Mucosa of gallbladder (tissue), 1 donor: ENCODE measurements around the gene OR9A4. TPM values are rescaled to one million over a fixed set of nuclear protein-coding genes. Genes with fewer than 3 reads are reported as not detected.

Experiments
- DNase-seq: peaks from one replicate; pipeline ENCODE4 v3.0.0-alpha.2; 2020; ENCODE audit warnings: low spot score
- total RNA-seq: library from RNA; stranded (reverse); gene quantifications from one replicate; pipeline ENCODE4 v1.2.1, GENCODE V29; 2021
- donor health status: DM: no; HTN: no; CAD: no.

The OR9A4 gene
- total RNA-seq, 1 donor from 2014 or later, result not detected

GRCh38 chr7:141946796-141947195 lies 30.6 kb downstream of the OR9A4 start, which contains the start of gene CLEC5A:
CLEC5A (minus strand) TSS chr7:141946974; CDS start chr7:141946292, 682 bp downstream.
- DNase-seq, result no peak

- no peak for DNase-seq
Observed at GRCh38 chr7:141949021-141949420, 32.8 kb downstream of the OR9A4 start.

- no peak for DNase-seq
Observed at GRCh38 chr7:141949451-141949850, 33.3 kb downstream of the OR9A4 start.

DNA sequence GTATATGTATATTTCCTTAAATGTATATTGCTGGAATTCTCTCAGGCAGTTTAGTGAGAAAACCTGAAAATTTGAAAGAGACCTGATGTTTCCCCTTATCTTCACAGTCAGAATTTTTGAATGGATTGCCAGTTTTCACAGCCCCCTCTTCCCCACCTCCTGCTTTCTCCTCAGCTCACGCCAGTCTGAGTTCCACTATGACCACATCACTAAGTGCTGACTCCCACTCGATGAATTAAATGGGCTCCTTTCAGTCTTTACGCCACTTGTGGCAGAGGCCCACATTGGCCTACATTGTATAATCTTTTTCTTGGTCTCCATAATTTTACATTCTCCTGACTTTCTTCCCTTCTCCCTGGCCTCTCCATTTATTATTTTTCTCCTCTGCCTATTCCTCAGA lies 33.7 kb downstream of the OR9A4 start:
- no peak for DNase-seq

DNA sequence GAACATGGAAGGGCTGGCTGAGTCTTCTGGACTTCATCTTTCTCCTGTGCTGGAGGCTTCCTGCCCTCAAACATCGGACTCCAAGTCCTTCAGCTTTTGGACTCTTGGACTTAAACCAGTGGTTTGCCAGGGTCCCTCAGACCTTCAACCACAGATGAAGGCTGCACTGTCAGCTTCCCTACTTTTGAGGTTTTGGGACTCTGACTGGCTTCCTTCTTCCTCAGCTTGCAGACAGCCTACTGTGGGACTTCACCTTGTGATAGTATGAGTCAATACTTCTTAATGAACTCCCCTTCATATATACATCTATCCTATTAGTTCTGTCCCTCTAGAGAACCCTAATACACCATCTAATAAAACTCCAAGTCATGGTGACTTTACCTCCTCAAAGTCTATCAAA lies 34.6 kb downstream of the OR9A4 start:
- no peak for DNase-seq

- DNase-seq, result no peak
Observed at GRCh38 chr7:141952461-141952860, 36.3 kb downstream of the OR9A4 start.

DNA sequence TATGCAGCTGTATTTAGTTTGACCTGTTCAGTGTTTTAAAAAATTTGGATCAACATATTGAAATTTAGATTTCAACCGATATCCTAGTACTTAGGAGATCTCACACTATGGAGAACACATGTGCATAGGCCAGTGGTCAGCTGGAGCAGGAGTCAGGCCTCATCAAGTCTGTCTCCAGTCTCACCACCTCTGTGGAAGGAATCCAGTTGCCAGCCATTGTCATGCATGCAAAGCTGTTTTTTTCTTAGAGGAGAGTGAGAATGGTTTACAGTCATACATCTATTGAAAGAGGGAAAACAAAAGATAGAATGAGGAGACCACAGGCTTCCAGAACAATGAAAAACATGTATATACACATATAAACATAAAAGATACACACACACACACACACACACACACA lies 38.1 kb downstream of the OR9A4 start:
- DNase-seq, result no peak

- DNase-seq, result no peak
Observed at GRCh38 chr7:141956084-141956483, 39.9 kb downstream of the OR9A4 start.

- DNase-seq, result no peak
Observed at GRCh38 chr7:141960687-141961422, 44.7 kb downstream of the OR9A4 start.

Other genes starting within 250 kb of the OR9A4 start
- gene DENND11, start 214.2 kb upstream of the OR9A4 start, total RNA-seq, result 23.0 TPM
- gene WEE2, start 208.0 kb upstream of the OR9A4 start, total RNA-seq, result not detected
- 67.9 TPM for gene SSBP1, start 178.0 kb upstream of the OR9A4 start, total RNA-seq
- 1.5 TPM for gene TAS2R3, start 152.3 kb upstream of the OR9A4 start, total RNA-seq
- 1.0 TPM for gene TAS2R4, start 139.7 kb upstream of the OR9A4 start, total RNA-seq
- 1.2 TPM for gene TAS2R5, start 126.2 kb upstream of the OR9A4 start, total RNA-seq
- gene PRSS37, start 74.9 kb upstream of the OR9A4 start, total RNA-seq, result not detected
- gene CLEC5A, start 30.6 kb downstream of the OR9A4 start, total RNA-seq, result 11.6 TPM
- gene TAS2R38, start 57.4 kb downstream of the OR9A4 start, total RNA-seq, result not detected
- 0.78 TPM for gene MGAM, start 79.5 kb downstream of the OR9A4 start, total RNA-seq
- gene MGAM2, start 195.3 kb downstream of the OR9A4 start, total RNA-seq, result 2.6 TPM